Duodenal mucosa (tissue), 2 donors: ENCODE results near the gene INTS3.

Experiments
- H3K27ac ChIP-seq: one replicate; pipeline ENCODE4 v1.7.0; 2013; ENCODE audit warnings: low read depth, low read length
- H3K27me3 ChIP-seq, 2 donors: one replicate each; pipeline ENCODE4 v1.7.0; 2013; ENCODE audit warnings: low read length in 2 of 2, control low read depth in 1 of 2; ENCODE audit not compliant: insufficient read depth in 2 of 2, control insufficient read depth in 1 of 2
- H3K36me3 ChIP-seq, 2 donors: one replicate each; pipeline ENCODE4 v1.7.0; 2013; ENCODE audit warnings: low read length in 2 of 2, control low read depth in 1 of 2; ENCODE audit not compliant: insufficient read depth in 2 of 2, control insufficient read depth in 1 of 2
- H3K4me1 ChIP-seq, 2 donors: one replicate each; pipeline ENCODE4 v1.7.0; 2013; ENCODE audit warnings: low read length in 2 of 2, control low read depth in 1 of 2; ENCODE audit not compliant: insufficient read depth in 2 of 2, control insufficient read depth in 1 of 2
- H3K4me3 ChIP-seq, 2 donors: one replicate each; pipeline ENCODE4 v1.7.0; 2013; ENCODE audit warnings: low read length in 2 of 2, low read depth in 1 of 2
- H3K9ac ChIP-seq, 2 donors: one replicate each; pipeline ENCODE4 v1.7.0; 2013; ENCODE audit warnings: low read length in 2 of 2, low read depth in 1 of 2
- H3K9me3 ChIP-seq, 2 donors: one replicate each; pipeline ENCODE4 v1.7.0; 2013; ENCODE audit warnings: low read length in 2 of 2, control low read depth in 1 of 2; ENCODE audit not compliant: control insufficient read depth in 1 of 2

INTS3 gene

DNA sequence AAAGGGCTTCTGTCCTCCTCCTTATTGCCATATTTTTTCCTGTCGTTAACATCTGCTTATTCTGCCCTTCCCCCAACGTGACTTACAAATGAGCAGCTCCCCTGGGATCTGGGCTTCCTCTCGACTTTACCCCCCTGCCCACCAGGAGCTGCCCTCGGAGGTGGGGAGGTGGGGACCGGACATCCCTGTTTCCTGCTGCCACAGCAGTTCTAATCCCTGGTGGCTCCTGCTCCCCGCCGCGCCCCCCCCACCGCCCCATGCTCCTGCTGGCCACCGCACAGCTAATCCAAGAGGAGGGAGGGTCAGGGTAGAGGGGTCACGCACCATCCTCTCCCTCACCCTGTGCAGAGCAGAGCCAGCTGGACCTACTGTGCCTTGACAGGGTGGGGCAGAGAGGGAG lies 42.9 kb downstream of the INTS3 start:
- Histone ChIP-seq H3K27ac (no peak overlapping the region), H3K4me1 (peaks cover 21 to 30% of the 10 kb centered on the region in 2 donors), H3K9me3 (no peaks in the 10 kb centered on the region)

GRCh38 chr1:153771261-153771660 lies 43.4 kb downstream of the INTS3 start:
- peaks cover 14 to 57% of the 10 kb centered on the region in 2 donors for H3K36me3 ChIP-seq
- H3K9me3 ChIP-seq = no peaks in the 10 kb centered on the region
- peaks cover 24 to 33% of the 10 kb centered on the region in 2 donors for H3K4me1 ChIP-seq
- H3K27me3 ChIP-seq = no peaks in the 10 kb centered on the region
- no peak overlapping the region for H3K27ac ChIP-seq
- H3K4me3 ChIP-seq = no peak overlapping the region
- H3K9ac ChIP-seq = no peak overlapping the region

More for the DNA sequence above, 42.9 kb downstream of the INTS3 start:
- Histone ChIP-seq H3K27me3 (no peaks in the 10 kb centered on the region), H3K9ac (no peak overlapping the region), H3K4me3 (no peak overlapping the region), H3K36me3 (peaks cover 14 to 57% of the 10 kb centered on the region in 2 donors)

DNA sequence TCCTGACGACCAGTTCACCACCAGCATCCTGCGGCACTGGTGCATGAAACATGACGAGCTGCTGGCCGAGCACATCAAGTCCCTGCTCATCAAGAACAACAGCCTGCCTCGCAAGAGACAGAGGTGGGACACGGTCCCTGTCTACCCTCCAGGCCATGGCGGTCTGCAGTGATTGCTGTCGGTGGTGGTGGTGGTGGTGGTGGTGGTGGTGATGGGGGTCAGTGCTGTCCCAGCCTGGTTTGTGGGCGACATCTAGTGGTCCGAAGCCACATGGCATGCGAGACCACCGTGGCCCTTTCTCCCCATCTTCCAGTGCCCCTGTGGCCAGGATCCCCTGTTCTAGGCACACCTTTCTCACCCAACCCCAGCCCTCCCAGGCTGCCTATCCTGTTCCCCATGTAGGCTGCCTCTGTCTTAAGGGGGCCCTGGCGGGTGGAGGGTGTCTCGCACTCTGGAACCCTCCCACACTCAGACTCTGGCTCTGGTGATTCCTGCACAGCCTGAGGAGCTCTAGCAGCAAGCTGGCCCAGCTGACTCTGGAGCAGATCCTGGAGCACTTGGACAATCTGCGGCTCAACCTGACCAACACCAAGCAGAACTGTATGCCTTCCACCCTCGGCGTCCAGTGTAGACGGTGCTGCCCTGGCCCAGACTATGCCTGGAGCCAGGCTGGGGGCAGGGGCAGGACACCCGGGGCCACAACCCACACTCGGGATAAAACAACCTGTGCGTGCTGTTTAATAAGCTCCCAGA lies 44.2 kb downstream of the INTS3 start:
- no peak overlapping the region for H3K4me3 ChIP-seq
- no peaks in the 10 kb centered on the region for H3K27me3 ChIP-seq
- peaks cover 14 to 53% of the 10 kb centered on the region in 2 donors for H3K36me3 ChIP-seq
- H3K4me1 ChIP-seq = peaks cover 30 to 40% of the 10 kb centered on the region in 2 donors
- H3K9me3 ChIP-seq = no peaks in the 10 kb centered on the region
- no peak overlapping the region for H3K27ac ChIP-seq
- no peak overlapping the region for H3K9ac ChIP-seq

GRCh38 chr1:153773096-153773921 lies 45.5 kb downstream of the INTS3 start:
- Histone ChIP-seq H3K36me3 (peaks cover 7 to 41% of the 10 kb centered on the region in 2 donors), H3K4me1 (peaks cover 25 to 33% of the 10 kb centered on the region in 2 donors), H3K4me3 (no peak overlapping the region)

GRCh38 chr1:153774026-153774595 lies 46.3 kb downstream of the INTS3 start:
- H3K27me3 ChIP-seq = no peaks in the 10 kb centered on the region
- peaks cover 19 to 27% of the 10 kb centered on the region in 2 donors for H3K4me1 ChIP-seq
- H3K4me3 ChIP-seq = no peak overlapping the region
- H3K27ac ChIP-seq = no peak overlapping the region
- H3K9me3 ChIP-seq = no peaks in the 10 kb centered on the region
- H3K36me3 ChIP-seq = peaks cover 7 to 34% of the 10 kb centered on the region in 2 donors
- no peak overlapping the region for H3K9ac ChIP-seq

More at GRCh38 chr1:153773096-153773921, 45.5 kb downstream of the INTS3 start:
- Histone ChIP-seq H3K27ac (no peak overlapping the region), H3K9me3 (no peaks in the 10 kb centered on the region), H3K9ac (no peak overlapping the region), H3K27me3 (no peaks in the 10 kb centered on the region)

GRCh38 chr1:153774780-153775457 lies 47.1 kb downstream of the INTS3 start, which contains the start of gene SLC27A3:
TSS of gene SLC27A3 (plus strand) at chr1:153775407. CDS start at chr1:153775498, 91 bp downstream.
- Histone ChIP-seq H3K9ac (peak within 1 kb of the TSS; percentile 46 to 82), H3K27me3 (no peaks in the 10 kb centered on the region), H3K9me3 (no peaks in the 10 kb centered on the region), H3K27ac (peak within 1 kb of the TSS; percentile 58), H3K4me1 (peaks cover 23 to 32% of the 10 kb centered on the region in 2 donors), H3K36me3 (peaks cover 7 to 34% of the 10 kb centered on the region in 2 donors), H3K4me3 (peak within 1 kb of the TSS; percentile 71 to 72)

GRCh38 chr1:153775458-153776327 lies 47.8 kb downstream of the INTS3 start:
- Histone ChIP-seq H3K27ac (peak overlapping the region; percentile 52), H3K27me3 (no peaks in the 10 kb centered on the region), H3K9me3 (no peaks in the 10 kb centered on the region), H3K9ac (peak overlapping the region; percentile 46 to 82), H3K4me1 (peaks cover 31 to 40% of the 10 kb centered on the region in 2 donors), H3K4me3 (peak overlapping the region; percentile 71 to 72), H3K36me3 (peaks cover under 1 to 26% of the 10 kb centered on the region in 2 donors)

DNA sequence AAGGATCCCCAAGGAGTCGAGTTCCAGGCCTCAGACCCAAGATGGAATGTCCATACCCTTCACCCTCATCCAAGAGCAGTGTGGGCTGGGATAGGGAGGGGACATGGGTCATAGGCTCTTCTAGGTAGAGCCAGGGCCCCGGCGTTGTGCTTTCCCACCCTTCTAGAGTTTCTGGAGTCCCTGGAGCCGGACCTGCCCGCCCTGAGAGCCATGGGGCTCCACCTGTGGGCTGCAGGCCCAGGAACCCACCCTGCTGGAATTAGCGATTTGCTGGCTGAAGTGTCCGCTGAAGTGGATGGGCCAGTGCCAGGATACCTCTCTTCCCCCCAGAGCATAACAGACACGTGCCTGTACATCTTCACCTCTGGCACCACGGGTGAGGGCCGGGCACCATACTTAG lies 48.5 kb downstream of the INTS3 start:
- no peak overlapping the region for H3K27ac ChIP-seq
- H3K36me3 ChIP-seq = peaks cover 0 to 20% of the 10 kb centered on the region in 2 donors
- H3K4me1 ChIP-seq = peaks cover 31 to 45% of the 10 kb centered on the region in 2 donors
- H3K9ac ChIP-seq = peak overlapping the region; percentile 46 to 82
- H3K4me3 ChIP-seq = peak overlapping the region; percentile 71 to 72
- no peaks in the 10 kb centered on the region for H3K9me3 ChIP-seq
- H3K27me3 ChIP-seq = no peaks in the 10 kb centered on the region

- H3K27me3 ChIP-seq = no peaks in the 10 kb centered on the region
- peak overlapping the region in 1 of 2 donors; percentile 72 for H3K4me3 ChIP-seq
- H3K9ac ChIP-seq = peak overlapping the region in 1 of 2 donors; percentile 5
- H3K9me3 ChIP-seq = no peaks in the 10 kb centered on the region
- no peak overlapping the region for H3K27ac ChIP-seq
- H3K4me1 ChIP-seq = peaks cover 31 to 44% of the 10 kb centered on the region in 2 donors
- peaks cover 0 to 14% of the 10 kb centered on the region in 2 donors for H3K36me3 ChIP-seq
Measured at GRCh38 chr1:153776845-153777370, 49.1 kb downstream of the INTS3 start.
